Right renal pelvis (tissue), 4 donors: Measurements from ENCODE around the gene MCM5. TPM values are rescaled to one million over a fixed set of nuclear protein-coding genes. Genes with fewer than 3 reads are reported as not detected.

Source experiments
- DNase-seq, 4 donors: peaks; one replicate each; pipeline ENCODE4 v3.0.0-alpha.2; 2013; ENCODE audit warnings: low read depth in 4 of 4, low spot score in 3 of 4, missing footprints in 1 of 4
- polyA plus RNA-seq, 4 donors: library from polyadenylated mRNA; unstranded; fragments of 120-200 nt; gene quantifications; one replicate each; pipeline ENCODE4 v1.2.1, GENCODE V29; 2013; ENCODE audit not compliant: insufficient read length in 4 of 4

The MCM5 gene
- polyA plus RNA-seq, 4 donors, result 56.5 to 74.2 (median 69.0) TPM

GRCh38 chr22:35399114-35399677 lies 744 bp upstream of the MCM5 start:
- no peak for DNase-seq

- DNase-seq, result no peak
Measured at GRCh38 chr22:35400501-35400790, 506 bp downstream of the MCM5 start.

- DNase-seq, result no peak
Measured at GRCh38 chr22:35401863-35402262, 1.9 kb downstream of the MCM5 start.

- no peak for DNase-seq
Measured at GRCh38 chr22:35403356-35403755, 3.4 kb downstream of the MCM5 start.

GRCh38 chr22:35404176-35404575 lies 4.2 kb downstream of the MCM5 start:
- no peak for DNase-seq

GRCh38 chr22:35406443-35406842 lies 6.5 kb downstream of the MCM5 start:
- no peak for DNase-seq

- DNase-seq, result no peak
Measured at GRCh38 chr22:35407362-35407761, 7.4 kb downstream of the MCM5 start.

- DNase-seq, result no peak
Measured at GRCh38 chr22:35409783-35410662, 10.1 kb downstream of the MCM5 start.

GRCh38 chr22:35410663-35411034 lies 10.7 kb downstream of the MCM5 start:
- DNase-seq, result no peak

GRCh38 chr22:35411102-35411501 lies 11.2 kb downstream of the MCM5 start:
- DNase-seq, result no peak

GRCh38 chr22:35413624-35414023 lies 13.7 kb downstream of the MCM5 start:
- DNase-seq, result no peak

GRCh38 chr22:35417606-35418005 lies 17.7 kb downstream of the MCM5 start:
- DNase-seq, result no peak

GRCh38 chr22:35418088-35418487 lies 18.1 kb downstream of the MCM5 start:
- no peak for DNase-seq

GRCh38 chr22:35418731-35419130 lies 18.8 kb downstream of the MCM5 start:
- no peak for DNase-seq

GRCh38 chr22:35419756-35420155 lies 19.8 kb downstream of the MCM5 start:
- DNase-seq, result no peak

- DNase-seq, result no peak
Measured at GRCh38 chr22:35421121-35421520, 21.2 kb downstream of the MCM5 start.

- no peak for DNase-seq
Measured at GRCh38 chr22:35422145-35422544, 22.2 kb downstream of the MCM5 start.

- DNase-seq, result no peak
Measured at GRCh38 chr22:35422936-35423335, 23.0 kb downstream of the MCM5 start.

- no peak for DNase-seq
Measured at GRCh38 chr22:35424081-35424480, 24.1 kb downstream of the MCM5 start.

- no peak for DNase-seq
Measured at GRCh38 chr22:35424761-35425160, 24.8 kb downstream of the MCM5 start.

GRCh38 chr22:35425546-35425945 lies 25.6 kb downstream of the MCM5 start:
- no peak for DNase-seq

GRCh38 chr22:35425971-35426800 lies 26.2 kb downstream of the MCM5 start:
- DNase-seq, result no peak
